ENCODE measurements around the gene PRR29. TPM values are rescaled to one million over a fixed set of nuclear protein-coding genes. Genes with fewer than 3 reads are reported as not detected.

The PRR29 gene
- total RNA-seq, 1 experiment from 2014 or later: 0.52 TPM

DNA sequence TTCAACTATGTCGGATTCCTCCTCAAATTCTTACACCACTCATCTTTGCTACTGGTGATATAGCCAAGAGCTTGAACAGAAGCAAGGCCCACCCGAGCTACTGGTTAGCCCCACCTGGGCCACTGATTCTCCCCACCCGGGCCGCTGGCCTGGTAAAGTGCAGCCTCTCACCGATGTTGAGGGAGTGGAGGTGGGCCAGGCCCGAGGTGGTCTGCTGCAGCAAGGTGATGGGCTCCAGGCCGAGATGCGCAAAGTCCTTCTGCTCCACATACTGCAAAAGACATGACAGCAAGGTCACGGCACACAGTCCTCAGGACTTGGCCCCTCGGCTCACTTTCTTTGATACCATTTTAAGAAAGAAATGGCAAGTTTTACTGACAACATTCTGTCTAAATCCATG, 55.0 kb downstream of the PRR29 start:
- Histone ChIP-seq H3K27me3 (ENCODE audit: control insufficient read depth, insufficient read depth, low read length) (no peaks in the 10 kb centered on the region), H3K36me3 (replicated peaks; ENCODE audit: control insufficient read depth, insufficient read depth, low read length) (no peaks in the 10 kb centered on the region; the same call in 1 of the 2 replicates), H3K4me3 (ENCODE audit: insufficient read depth, low read depth, low read length) (no peak overlapping the region)
- DNase-seq: no peak

Other genes starting within 250 kb of the PRR29 start
- gene CCDC47, start 224.8 kb upstream of the PRR29 start, total RNA-seq (2014; rRNA removed; shearing (Covaris generic)): 30.6 and 36.4 TPM in 2 replicates
- gene DDX42, start 224.2 kb upstream of the PRR29 start, total RNA-seq (2014; rRNA removed; shearing (Covaris generic)): 34.5 and 41.8 TPM in 2 replicates
- gene PSMC5, start 170.9 kb upstream of the PRR29 start, total RNA-seq (2014; rRNA removed; shearing (Covaris generic)): 29.9 and 34.9 TPM in 2 replicates
- 30.0 and 54.1 TPM in 2 replicates for gene FTSJ3, start 170.7 kb upstream of the PRR29 start, total RNA-seq (2014; rRNA removed; shearing (Covaris generic))
- gene SMARCD2, start 155.7 kb upstream of the PRR29 start, total RNA-seq (2014; rRNA removed; shearing (Covaris generic)): 141 and 144 TPM in 2 replicates
- gene CSH2, start 124.7 kb upstream of the PRR29 start, total RNA-seq (2014; rRNA removed; shearing (Covaris generic)): not detected in 2 replicates
- gene GH2, start 116.4 kb upstream of the PRR29 start, total RNA-seq (2014; rRNA removed; shearing (Covaris generic)): not detected in 2 replicates
- gene CSH1, start 101.8 kb upstream of the PRR29 start, total RNA-seq (2014; rRNA removed; shearing (Covaris generic)): 0.30 TPM in 1 of 2 replicates, not detected in the other
- not detected in 2 replicates for gene CSHL1, start 87.1 kb upstream of the PRR29 start, total RNA-seq (2014; rRNA removed; shearing (Covaris generic))
- not detected in 2 replicates for gene GH1, start 79.5 kb upstream of the PRR29 start, total RNA-seq (2014; rRNA removed; shearing (Covaris generic))
- 2.4 and 2.6 TPM in 2 replicates for gene CD79B, start 66.0 kb upstream of the PRR29 start, total RNA-seq (2014; rRNA removed; shearing (Covaris generic))
- 4.8 and 6.8 TPM in 2 replicates for gene SCN4A, start 25.4 kb upstream of the PRR29 start, total RNA-seq (2014; rRNA removed; shearing (Covaris generic))
- gene ICAM2, start 22.3 kb downstream of the PRR29 start, total RNA-seq (2014; rRNA removed; shearing (Covaris generic)): 0.11 and 0.59 TPM in 2 replicates
- 1.8 and 2.3 TPM in 2 replicates for gene ERN1, start 131.8 kb downstream of the PRR29 start, total RNA-seq (2014; rRNA removed; shearing (Covaris generic))

Data from H7 (cell line).